Neural progenitor cell (in vitro differentiated cells): ENCODE results near the gene AP1G1. TPM values are rescaled to one million over a fixed set of nuclear protein-coding genes. Genes with fewer than 3 reads are reported as not detected.

Experiments used
- DNase-seq: peaks from one replicate; pipeline ENCODE4 v3.0.0-alpha.2; 2016; ENCODE audit warnings: low spot score
- H2AFZ ChIP-seq: fragments of 200-600 bp; sonication (generic); replicated peaks from 2 replicates; pipeline ENCODE4 v1.6.1; 2016; ENCODE audit warnings: antibody characterized with exemption
- H3F3A ChIP-seq: fragments of 200-600 bp; sonication (generic); 2 replicates; pipeline ENCODE4 v1.6.1; 2016; ENCODE audit warnings: antibody characterized with exemption, low read depth
- H3K27ac ChIP-seq: fragments of 200-600 bp; sonication (generic); 2 replicates; pipeline ENCODE4 v1.5.1; 2016; ENCODE audit warnings: mild to moderate bottlenecking
- H3K27me3 ChIP-seq: fragments of 200-600 bp; sonication (generic); 2 replicates; pipeline ENCODE4 v1.6.1; 2016; ENCODE audit warnings: mild to moderate bottlenecking, moderate library complexity
- H3K36me3 ChIP-seq: fragments of 200-600 bp; sonication (generic); 2 replicates; pipeline ENCODE4 v1.5.1; 2016
- H3K4me1 ChIP-seq: fragments of 200-600 bp; sonication (generic); 2 replicates; pipeline ENCODE4 v1.6.1; 2016; ENCODE audit warnings: mixed run types
- H3K4me2 ChIP-seq: fragments of 200-600 bp; sonication (generic); 2 replicates; pipeline ENCODE4 v1.6.1; 2016
- H3K4me3 ChIP-seq: fragments of 200-600 bp; sonication (generic); 2 replicates; pipeline ENCODE4 v1.5.1; 2016
- H3K79me2 ChIP-seq: fragments of 200-600 bp; sonication (generic); 2 replicates; pipeline ENCODE4 v1.6.1; 2016; ENCODE audit warnings: low read depth
- H3K9ac ChIP-seq: fragments of 200-600 bp; sonication (generic); 2 replicates; pipeline ENCODE4 v1.6.1; 2016
- H3K9me3 ChIP-seq: fragments of 200-600 bp; sonication (generic); 2 replicates; pipeline ENCODE4 v1.5.1; 2016; ENCODE audit warnings: low read depth
- H4K20me1 ChIP-seq: fragments of 200-600 bp; sonication (generic); 2 replicates; pipeline ENCODE4 v1.6.1; 2016; ENCODE audit warnings: low read depth
- H3K27ac Mint-ChIP-seq: 3 replicates; pipeline ENCODE4 v1.8.0; 2021; ENCODE audit warnings: mixed read lengths
- H3K27me3 Mint-ChIP-seq: 2 replicates; pipeline ENCODE4 v1.8.0; 2022; ENCODE audit warnings: low read depth, mild to moderate bottlenecking, inconsistent platforms, moderate library complexity, mixed read lengths; ENCODE audit not compliant: insufficient read depth
- H3K36me3 Mint-ChIP-seq: 3 replicates; pipeline ENCODE4 v1.8.0; 2021; ENCODE audit warnings: mixed read lengths
- H3K4me1 Mint-ChIP-seq: 3 replicates; pipeline ENCODE4 v1.8.0; 2021; ENCODE audit warnings: mixed read lengths
- H3K4me3 Mint-ChIP-seq: 3 replicates; pipeline ENCODE4 v1.8.0; 2021; ENCODE audit warnings: mild to moderate bottlenecking, moderate library complexity, mixed read lengths
- H3K9me3 Mint-ChIP-seq: 3 replicates; pipeline ENCODE4 v1.8.0; 2020; ENCODE audit warnings: mixed read lengths
- CTCF ChIP-seq: fragments of 200-600 bp; sonication (generic); IDR thresholded peaks from 2 replicates; pipeline ENCODE4 v1.5.1; 2017; ENCODE audit warnings: antibody characterized with exemption, mild to moderate bottlenecking
- EZH2 ChIP-seq: fragments of 200-600 bp; sonication (generic); IDR thresholded peaks from 2 replicates; pipeline ENCODE4 v1.6.1; 2017; ENCODE audit warnings: antibody characterized with exemption, mild to moderate bottlenecking, moderate library complexity
- EZH2phosphoT487 ChIP-seq: fragments of 200-600 bp; sonication (generic); IDR thresholded peaks from 2 replicates; pipeline ENCODE4 v1.6.1; 2017; ENCODE audit warnings: antibody characterized with exemption
- total RNA-seq: library from RNA; depleted of rRNA; stranded (reverse); fragments of >200 nt; gene quantifications from 2 replicates; pipeline ENCODE4 v1.2.3, GENCODE V29; 2015; ENCODE audit warnings: low replicate concordance

Gene AP1G1
- total RNA-seq, 1 donor from 2014 or later, result 72.6 TPM

GRCh38 chr16:71723537-71724319 is 84.9 kb downstream of the AP1G1 start:
- Mint-ChIP-seq H3K27me3 (peaks cover 6% of the 10 kb centered on the region), H3K4me3 (peak overlapping the region; percentile 90), H3K27ac (no peak overlapping the region), H3K4me1 (peaks cover 18% of the 10 kb centered on the region), H3K9me3 (no peaks in the 10 kb centered on the region), H3K36me3 (peaks cover 9% of the 10 kb centered on the region)
- Histone ChIP-seq H3K4me1 (peaks cover 23% of the 10 kb centered on the region), H3K36me3 (no peaks in the 10 kb centered on the region), H2AFZ (peak overlapping the region; percentile 93), H3K9me3 (no peaks in the 10 kb centered on the region), H3K4me3 (peak overlapping the region; percentile 94), H3K27ac (peak overlapping the region; percentile 87), H4K20me1 (peaks cover 35% of the 10 kb centered on the region), H3K27me3 (peaks cover 23% of the 10 kb centered on the region), H3K4me2 (peak overlapping the region; percentile 97), H3K79me2 (peaks cover 40% of the 10 kb centered on the region), H3K9ac (peak overlapping the region; percentile 73), H3F3A (peaks cover 44% of the 10 kb centered on the region)
- peak; percentile 95 for DNase-seq
- no peak for TF ChIP-seq EZH2phosphoT487
- peak; percentile 49 for TF ChIP-seq EZH2

- H3K4me1 ChIP-seq, result peaks cover 18% of the 10 kb centered on the region
- no peaks in the 10 kb centered on the region for H3K36me3 ChIP-seq
- peak overlapping the region; percentile 94 for H3K4me3 ChIP-seq
- H3K27ac ChIP-seq, result peak overlapping the region; percentile 87
- Mint-ChIP-seq H3K4me1 (peaks cover 18% of the 10 kb centered on the region), H3K36me3 (peaks cover 11% of the 10 kb centered on the region), H3K27me3 (peaks cover 6% of the 10 kb centered on the region), H3K27ac (peak overlapping the region; percentile 80), H3K9me3 (no peaks in the 10 kb centered on the region), H3K4me3 (peak overlapping the region; percentile 96)
- H3K79me2 ChIP-seq, result peaks cover 47% of the 10 kb centered on the region
- TF ChIP-seq EZH2 (no peak), CTCF (no peak), EZH2phosphoT487 (no peak)
- peak overlapping the region; percentile 97 for H3K4me2 ChIP-seq
- peaks cover 37% of the 10 kb centered on the region for H3F3A ChIP-seq
- peaks cover 36% of the 10 kb centered on the region for H4K20me1 ChIP-seq
- peak overlapping the region; percentile 64 for H3K9ac ChIP-seq
- peak; percentile 90 for DNase-seq
- peaks cover 23% of the 10 kb centered on the region for H3K27me3 ChIP-seq
- no peaks in the 10 kb centered on the region for H3K9me3 ChIP-seq
- H2AFZ ChIP-seq, result peak overlapping the region; percentile 85
Observed at GRCh38 chr16:71722801-71723536, 85.7 kb downstream of the AP1G1 start.

- DNase-seq, result no peak
- H3K4me3 ChIP-seq, result no peak overlapping the region
- Mint-ChIP-seq H3K4me3 (peak overlapping the region; percentile 96), H3K4me1 (peaks cover 18% of the 10 kb centered on the region), H3K36me3 (peaks cover 11% of the 10 kb centered on the region), H3K27me3 (peaks cover 3% of the 10 kb centered on the region), H3K27ac (no peak overlapping the region), H3K9me3 (no peaks in the 10 kb centered on the region)
- H3K27ac ChIP-seq, result no peak overlapping the region
- H3K9me3 ChIP-seq, result no peaks in the 10 kb centered on the region
- no peak overlapping the region for H3K9ac ChIP-seq
- peaks cover 23% of the 10 kb centered on the region for H3K27me3 ChIP-seq
- H3K4me1 ChIP-seq, result peaks cover 18% of the 10 kb centered on the region
- peaks cover 63% of the 10 kb centered on the region for H3K79me2 ChIP-seq
- H4K20me1 ChIP-seq, result peaks cover 49% of the 10 kb centered on the region
- no peaks in the 10 kb centered on the region for H3K36me3 ChIP-seq
- H3K4me2 ChIP-seq, result no peak overlapping the region
- H3F3A ChIP-seq, result peaks cover 32% of the 10 kb centered on the region
- no peak for TF ChIP-seq EZH2
- no peak overlapping the region for H2AFZ ChIP-seq
Observed at GRCh38 chr16:71721066-71721740, 87.4 kb downstream of the AP1G1 start.

- no peaks in the 10 kb centered on the region for H3K36me3 ChIP-seq
- H3K9me3 Mint-ChIP-seq, result no peaks in the 10 kb centered on the region
- H3K9me3 ChIP-seq, result no peaks in the 10 kb centered on the region
- H3K27me3 Mint-ChIP-seq, result no peaks in the 10 kb centered on the region
- H3K27me3 ChIP-seq, result no peaks in the 10 kb centered on the region
- peaks cover 46% of the 10 kb centered on the region for H3K79me2 ChIP-seq
- no peak overlapping the region for H3K9ac ChIP-seq
- H3K4me3 ChIP-seq, result no peak overlapping the region
- H3K27ac ChIP-seq, result peak overlapping the region; percentile 16
- DNase-seq, result no peak
- H3K27ac Mint-ChIP-seq, result no peak overlapping the region
- H2AFZ ChIP-seq, result no peak overlapping the region
- H3F3A ChIP-seq, result peaks cover 13% of the 10 kb centered on the region
- H3K4me3 Mint-ChIP-seq, result no peak overlapping the region
- peaks cover 11% of the 10 kb centered on the region for H3K4me1 Mint-ChIP-seq
- peaks cover 77% of the 10 kb centered on the region for H4K20me1 ChIP-seq
- H3K36me3 Mint-ChIP-seq, result peaks cover 5% of the 10 kb centered on the region
- H3K4me1 ChIP-seq, result peaks cover 23% of the 10 kb centered on the region
- H3K4me2 ChIP-seq, result no peak overlapping the region
- TF ChIP-seq CTCF (no peak), EZH2phosphoT487 (no peak), EZH2 (no peak)
Observed at GRCh38 chr16:71712501-71712900, 96.1 kb downstream of the AP1G1 start.
